OCI-LY3 (cell line): ENCODE results near the gene CKAP4.

Experiments used
- EZH2phosphoT487 ChIP-seq: fragments of 200-600 bp; shearing (Covaris generic); IDR thresholded peaks from 2 replicates; pipeline ENCODE4 v1.6.1; 2018; ENCODE audit warnings: antibody characterized with exemption, mixed run types, low read depth
- TF ChIP-seq, protein P1 (sequence below): fragments of 200-600, 300-600 bp; sonication (generic); IDR thresholded peaks from 2 replicates; pipeline ENCODE4 v1.5.1; 2014; ENCODE audit warnings: antibody characterized with exemption, low read length, low read depth

DNA sequence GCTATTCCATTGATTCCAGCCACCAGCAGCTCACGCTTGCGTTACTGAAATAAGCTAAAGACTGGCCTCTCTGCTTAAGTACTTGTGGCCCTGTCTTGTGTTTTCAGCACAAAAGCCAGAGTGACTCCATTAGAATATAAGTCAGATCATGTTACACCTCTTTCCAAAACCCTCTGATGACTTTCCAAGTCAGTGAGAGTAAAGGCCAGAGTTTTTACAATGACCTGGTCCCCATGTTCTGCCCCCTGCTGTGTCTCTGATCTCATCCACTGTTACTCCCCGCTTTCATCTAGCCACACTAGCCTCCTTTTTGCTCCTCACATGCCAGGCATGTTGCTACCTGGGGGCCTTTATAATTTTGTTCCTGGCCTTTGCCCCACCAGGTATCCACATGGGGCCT is 6.9 kb upstream of the CKAP4 start:
- TF ChIP-seq, protein P1, sequence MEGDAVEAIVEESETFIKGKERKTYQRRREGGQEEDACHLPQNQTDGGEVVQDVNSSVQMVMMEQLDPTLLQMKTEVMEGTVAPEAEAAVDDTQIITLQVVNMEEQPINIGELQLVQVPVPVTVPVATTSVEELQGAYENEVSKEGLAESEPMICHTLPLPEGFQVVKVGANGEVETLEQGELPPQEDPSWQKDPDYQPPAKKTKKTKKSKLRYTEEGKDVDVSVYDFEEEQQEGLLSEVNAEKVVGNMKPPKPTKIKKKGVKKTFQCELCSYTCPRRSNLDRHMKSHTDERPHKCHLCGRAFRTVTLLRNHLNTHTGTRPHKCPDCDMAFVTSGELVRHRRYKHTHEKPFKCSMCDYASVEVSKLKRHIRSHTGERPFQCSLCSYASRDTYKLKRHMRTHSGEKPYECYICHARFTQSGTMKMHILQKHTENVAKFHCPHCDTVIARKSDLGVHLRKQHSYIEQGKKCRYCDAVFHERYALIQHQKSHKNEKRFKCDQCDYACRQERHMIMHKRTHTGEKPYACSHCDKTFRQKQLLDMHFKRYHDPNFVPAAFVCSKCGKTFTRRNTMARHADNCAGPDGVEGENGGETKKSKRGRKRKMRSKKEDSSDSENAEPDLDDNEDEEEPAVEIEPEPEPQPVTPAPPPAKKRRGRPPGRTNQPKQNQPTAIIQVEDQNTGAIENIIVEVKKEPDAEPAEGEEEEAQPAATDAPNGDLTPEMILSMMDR: no peak
- TF ChIP-seq EZH2phosphoT487: no peak
